Measurements from ENCODE around the gene CDV3. TPM values are rescaled to one million over a fixed set of nuclear protein-coding genes. Genes with fewer than 3 reads are reported as not detected.

Gene CDV3
- total and polyA plus RNA-seq, 2 donors (not counting 3 experiments of a cell fraction or from before 2014, with no cell fraction given), result 46.7 to 229 TPM

DNA sequence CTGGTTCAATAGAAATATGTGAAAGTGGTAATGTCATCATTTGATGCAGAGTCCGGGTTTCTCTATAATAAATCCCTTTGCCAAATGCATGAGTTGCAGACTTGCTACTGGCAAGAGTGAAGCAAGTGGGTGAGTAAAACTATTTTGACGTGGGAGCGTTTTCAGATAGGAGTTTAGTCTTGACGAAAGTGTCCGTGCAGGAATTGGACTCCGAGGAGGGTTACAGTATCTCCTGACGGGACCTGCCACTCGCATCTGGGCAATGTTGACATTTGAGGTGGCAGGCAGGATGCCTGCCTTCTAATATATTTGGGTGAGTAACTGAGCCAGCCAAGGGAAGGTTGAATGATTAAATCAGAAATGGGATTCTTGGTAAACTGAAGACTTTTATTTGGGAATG is 16.0 kb downstream of the CDV3 start:
- Histone ChIP-seq H4K20me1 (replicated peaks; ENCODE audit: control insufficient read depth, extremely low read depth, insufficient read depth, low read length) (peaks cover 2% of the 10 kb centered on the region), H3K4me1 (ENCODE audit: control insufficient read depth, extremely low read depth, insufficient read depth, low read length) (peaks cover 18% of the 10 kb centered on the region), H2AFZ (ENCODE audit: low read depth, low read length) (no peak overlapping the region), H3K27ac (ENCODE audit: insufficient read depth, low read depth, low read length) (no peak overlapping the region), H3K9me1 (replicated peaks; ENCODE audit: control insufficient read depth, extremely low read depth, insufficient read depth, low read length) (no peaks in the 10 kb centered on the region), H3K4me2 (ENCODE audit: insufficient read depth, low read length) (no peak overlapping the region), H3K9ac (replicated peaks; ENCODE audit: extremely low read depth, insufficient read depth, low read length) (no peak overlapping the region), H3K9me3 (replicated peaks; ENCODE audit: control insufficient read depth, insufficient read depth, low read length) (no peaks in the 10 kb centered on the region), H3K27me3 (ENCODE audit: control insufficient read depth in 2 of 2, insufficient read depth in 2 of 2, low read length in 2 of 2) (no peaks in the 10 kb centered on the region), H3K4me3 (replicated peaks in 1 of 3; ENCODE audit: insufficient read depth in 1 of 3, low read depth in 1 of 3, low read length in 3 of 3) (no peak overlapping the region), H3K79me2 (ENCODE audit: control insufficient read depth, insufficient read depth, low read length) (peaks cover 15% of the 10 kb centered on the region), H3K36me3 (ENCODE audit: control insufficient read depth in 2 of 2, extremely low read depth in 1 of 2, insufficient read depth in 2 of 2, low read length in 2 of 2) (peaks cover 17 to 34% of the 10 kb centered on the region in 2 experiments)
- CTCF ChIA-PET, result no interaction called here
- intact Hi-C loops (cut with micrococcal nuclease), result no loop called here
- DNase-seq (ENCODE audit: low read depth, low spot score) (no peak), FAIRE-seq (no peak)
- BruUV-seq (replicated peaks), result no TSS peak
- TF ChIP-seq, protein P1, sequence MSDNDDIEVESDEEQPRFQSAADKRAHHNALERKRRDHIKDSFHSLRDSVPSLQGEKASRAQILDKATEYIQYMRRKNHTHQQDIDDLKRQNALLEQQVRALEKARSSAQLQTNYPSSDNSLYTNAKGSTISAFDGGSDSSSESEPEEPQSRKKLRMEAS (IDR thresholded peaks at IDR 0.05; ENCODE audit: insufficient read depth, insufficient read length), result no peak
- no peak for TF ChIP-seq FOS (IDR thresholded peaks at IDR 0.05; ENCODE audit: borderline replicate concordance, insufficient read depth, low read length)
- TF ChIP-seq, protein P2, sequence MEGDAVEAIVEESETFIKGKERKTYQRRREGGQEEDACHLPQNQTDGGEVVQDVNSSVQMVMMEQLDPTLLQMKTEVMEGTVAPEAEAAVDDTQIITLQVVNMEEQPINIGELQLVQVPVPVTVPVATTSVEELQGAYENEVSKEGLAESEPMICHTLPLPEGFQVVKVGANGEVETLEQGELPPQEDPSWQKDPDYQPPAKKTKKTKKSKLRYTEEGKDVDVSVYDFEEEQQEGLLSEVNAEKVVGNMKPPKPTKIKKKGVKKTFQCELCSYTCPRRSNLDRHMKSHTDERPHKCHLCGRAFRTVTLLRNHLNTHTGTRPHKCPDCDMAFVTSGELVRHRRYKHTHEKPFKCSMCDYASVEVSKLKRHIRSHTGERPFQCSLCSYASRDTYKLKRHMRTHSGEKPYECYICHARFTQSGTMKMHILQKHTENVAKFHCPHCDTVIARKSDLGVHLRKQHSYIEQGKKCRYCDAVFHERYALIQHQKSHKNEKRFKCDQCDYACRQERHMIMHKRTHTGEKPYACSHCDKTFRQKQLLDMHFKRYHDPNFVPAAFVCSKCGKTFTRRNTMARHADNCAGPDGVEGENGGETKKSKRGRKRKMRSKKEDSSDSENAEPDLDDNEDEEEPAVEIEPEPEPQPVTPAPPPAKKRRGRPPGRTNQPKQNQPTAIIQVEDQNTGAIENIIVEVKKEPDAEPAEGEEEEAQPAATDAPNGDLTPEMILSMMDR (IDR thresholded peaks at IDR 0.05; ENCODE audit: extremely low read depth in 1 of 2, insufficient read depth in 1 of 2, low read depth in 1 of 2, low read length in 2 of 2), result no peak
- TF ChIP-seq EZH2 (IDR thresholded peaks at IDR 0.05; ENCODE audit: borderline replicate concordance, low read depth, low read length, severe bottlenecking), result no peak
- no peak for TF ChIP-seq MYC (IDR thresholded peaks at IDR 0.05; ENCODE audit: low read depth, low read length)
- TF ChIP-seq POLR2A (IDR thresholded peaks at IDR 0.05; ENCODE audit: low read depth, low read length), result no peak
- no peak for TF ChIP-seq POLR2AphosphoS5 (IDR thresholded peaks at IDR 0.05; ENCODE audit: insufficient read depth, low read depth, low read length)
- no peak for TF ChIP-seq GATA2 (IDR thresholded peaks at IDR 0.05; ENCODE audit: insufficient read depth, insufficient read length, low read depth, low read length)
- TF ChIP-seq JUN (IDR thresholded peaks at IDR 0.05; ENCODE audit: borderline replicate concordance, insufficient read depth, insufficient read length, low read depth), result no peak
- dilution Hi-C loops (cut with MboI; ENCODE audit: extremely low pct_ligation_motif_present, low sequenced_read_pairs), result no loop called here
- POLR2A ChIA-PET, result no interaction called here

All from endothelial cell of umbilical vein (primary cell).